Measurements from ENCODE around the gene GSDMA.
A peak's percentile ranks its signal among the peaks of the same experiment; 100 is the strongest.

GSDMA gene

DNA sequence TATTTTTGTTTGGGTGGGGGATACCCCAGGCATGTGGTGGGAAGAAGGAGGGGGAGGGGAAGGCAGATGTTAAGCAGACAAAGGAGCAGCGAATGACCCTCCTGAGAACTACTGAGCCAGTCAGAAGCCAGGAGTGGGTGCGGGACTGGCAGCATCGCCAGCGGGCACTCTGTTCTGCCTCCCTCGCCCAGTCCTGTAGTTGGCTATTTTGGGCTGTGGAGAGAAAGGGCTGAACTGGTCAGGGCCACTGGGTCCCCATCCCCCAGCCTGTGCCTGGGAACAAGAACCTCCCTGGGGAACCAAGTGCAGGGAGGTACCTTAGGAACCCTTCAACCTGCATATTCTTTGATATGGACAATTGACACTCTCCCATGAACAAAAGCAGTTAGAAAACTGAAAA, 28.9 kb upstream of the GSDMA start:
- 90% methylated on average over 5 of the region's 5 CpGs for WGBS
- Histone ChIP-seq H2AK5ac (ENCODE audit: low read length, severe bottlenecking) (no peak overlapping the region), H2BK12ac (ENCODE audit: low read length in 2 of 2) (no peak overlapping the region)

DNA sequence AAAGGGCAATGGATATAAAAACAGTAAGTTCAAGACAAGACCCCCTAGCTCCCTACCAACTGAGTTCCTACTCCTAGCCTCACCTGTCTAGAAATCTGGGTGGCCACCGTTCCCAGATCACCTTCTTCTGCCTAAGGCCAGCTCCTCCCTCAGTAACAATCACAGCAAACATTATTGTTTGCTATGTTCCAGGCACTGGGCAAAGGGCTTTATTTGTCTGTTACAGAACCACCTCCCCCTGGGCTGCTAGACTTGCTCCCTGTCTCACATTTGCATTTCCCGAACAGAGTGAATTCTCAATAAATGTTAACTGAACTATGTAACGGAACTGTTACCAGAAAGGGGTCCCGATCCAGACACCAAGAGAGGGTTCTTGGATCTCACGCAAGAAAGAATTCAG, 28.5 kb upstream of the GSDMA start:
- H3K9me3 ChIP-seq (ENCODE audit: control insufficient read depth, low read length) = no peaks in the 10 kb centered on the region
- no peak overlapping the region for H2BK12ac ChIP-seq (ENCODE audit: low read length in 2 of 2)
- H4K91ac ChIP-seq (ENCODE audit: low read length) = no peak overlapping the region
- no peak for DNase-seq
- no peak overlapping the region for H3K27ac ChIP-seq (ENCODE audit: low read length, poor library complexity, severe bottlenecking)
- no peak overlapping the region for H2BK5ac ChIP-seq (ENCODE audit: low read depth, low read length, poor library complexity, severe bottlenecking)
- H2AK5ac ChIP-seq (ENCODE audit: low read length, severe bottlenecking) = no peak overlapping the region
- WGBS = 88% methylated on average over 5 of the region's 5 CpGs
- no peak overlapping the region for H3K4me2 ChIP-seq (ENCODE audit: low read length, poor library complexity, severe bottlenecking)
- H3K4me1 ChIP-seq (ENCODE audit: control insufficient read depth, insufficient read depth, low read depth, low read length) = peaks cover 6% of the 10 kb centered on the region
- H4K8ac ChIP-seq (ENCODE audit: low read length) = peak overlapping the region; percentile 14
- no peak overlapping the region for H3K14ac ChIP-seq (ENCODE audit: low read length in 2 of 2)
- no peak overlapping the region for H3K4ac ChIP-seq (ENCODE audit: low read depth in 1 of 2, low read length in 2 of 2)
- H2BK15ac ChIP-seq (ENCODE audit: low read depth, poor library complexity, severe bottlenecking) = no peak overlapping the region
- H3K23ac ChIP-seq (ENCODE audit: low read length in 2 of 2) = no peak overlapping the region
- no peak overlapping the region for H2AFZ ChIP-seq (ENCODE audit: low read depth, low read length)
- no peaks in the 10 kb centered on the region for H3K79me1 ChIP-seq (replicated peaks; ENCODE audit: low read length, poor library complexity, severe bottlenecking)
- no peak overlapping the region for H3K18ac ChIP-seq (ENCODE audit: low read depth in 1 of 2, low read length in 2 of 2)
- no peak overlapping the region for H3K4me3 ChIP-seq (ENCODE audit: insufficient read depth in 1 of 2, low read depth in 1 of 2, low read length in 2 of 2)
- H2BK120ac ChIP-seq (ENCODE audit: low read depth, low read length) = no peak overlapping the region
- no peaks in the 10 kb centered on the region for H3K36me3 ChIP-seq (ENCODE audit: control insufficient read depth in 1 of 2, insufficient read depth in 2 of 2, low read depth in 1 of 2, low read length in 2 of 2)
- no peak overlapping the region for H3K9ac ChIP-seq (ENCODE audit: low read length)
- no peaks in the 10 kb centered on the region for H3K27me3 ChIP-seq (ENCODE audit: control insufficient read depth in 1 of 2, insufficient read depth in 1 of 2, low read length in 2 of 2)

More for the DNA sequence above, 28.9 kb upstream of the GSDMA start:
- Histone ChIP-seq H2AFZ (ENCODE audit: low read depth, low read length) (no peak overlapping the region), H3K9me3 (ENCODE audit: control insufficient read depth, low read length) (no peaks in the 10 kb centered on the region), H2BK5ac (ENCODE audit: low read depth, low read length, poor library complexity, severe bottlenecking) (no peak overlapping the region), H3K14ac (ENCODE audit: low read length in 2 of 2) (no peak overlapping the region), H3K9ac (ENCODE audit: low read length) (no peak overlapping the region), H3K79me1 (replicated peaks; ENCODE audit: low read length, poor library complexity, severe bottlenecking) (no peaks in the 10 kb centered on the region), H3K4me2 (ENCODE audit: low read length, poor library complexity, severe bottlenecking) (no peak overlapping the region), H3K4me1 (ENCODE audit: control insufficient read depth, insufficient read depth, low read depth, low read length) (peaks cover 6% of the 10 kb centered on the region), H3K27ac (ENCODE audit: low read length, poor library complexity, severe bottlenecking) (no peak overlapping the region), H3K23ac (ENCODE audit: low read length in 2 of 2) (no peak overlapping the region), H3K36me3 (ENCODE audit: control insufficient read depth in 1 of 2, insufficient read depth in 2 of 2, low read depth in 1 of 2, low read length in 2 of 2) (no peaks in the 10 kb centered on the region), H3K4ac (ENCODE audit: low read depth in 1 of 2, low read length in 2 of 2) (no peak overlapping the region), H3K18ac (ENCODE audit: low read depth in 1 of 2, low read length in 2 of 2) (no peak overlapping the region), H2BK120ac (ENCODE audit: low read depth, low read length) (no peak overlapping the region), H3K27me3 (ENCODE audit: control insufficient read depth in 1 of 2, insufficient read depth in 1 of 2, low read length in 2 of 2) (no peaks in the 10 kb centered on the region), H4K91ac (ENCODE audit: low read length) (no peak overlapping the region), H3K4me3 (ENCODE audit: insufficient read depth in 1 of 2, low read depth in 1 of 2, low read length in 2 of 2) (no peak overlapping the region), H2BK15ac (ENCODE audit: low read depth, poor library complexity, severe bottlenecking) (no peak overlapping the region), H4K8ac (ENCODE audit: low read length) (no peak overlapping the region)
- no peak for DNase-seq

DNA sequence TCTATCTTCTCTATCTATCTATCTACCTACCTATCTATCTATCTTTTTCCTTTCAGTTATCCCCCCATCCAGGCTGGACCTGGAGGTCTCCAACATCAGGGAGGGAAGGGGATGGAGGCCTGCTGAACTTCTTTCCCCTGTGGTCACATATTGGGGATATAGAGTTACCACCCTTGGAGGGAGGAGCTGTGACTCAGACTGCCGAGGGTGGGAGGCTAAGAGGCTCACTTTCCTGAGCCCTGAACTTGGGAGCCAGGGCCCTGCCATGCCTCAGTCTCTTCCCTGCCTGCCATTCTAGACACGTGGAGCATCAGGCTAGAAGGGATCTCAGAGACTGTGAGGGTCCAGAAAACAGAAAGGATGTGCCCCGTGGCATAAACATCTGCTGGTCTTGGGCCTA, 26.9 kb upstream of the GSDMA start:
- H3K23ac ChIP-seq (ENCODE audit: low read length in 2 of 2) = no peak overlapping the region
- H3K4me2 ChIP-seq (ENCODE audit: low read length, poor library complexity, severe bottlenecking) = no peak overlapping the region
- H3K9ac ChIP-seq (ENCODE audit: low read length) = no peak overlapping the region
- no peaks in the 10 kb centered on the region for H3K27me3 ChIP-seq (ENCODE audit: control insufficient read depth in 1 of 2, insufficient read depth in 1 of 2, low read length in 2 of 2)
- H4K8ac ChIP-seq (ENCODE audit: low read length) = no peak overlapping the region
- no peak overlapping the region for H3K4me3 ChIP-seq (ENCODE audit: insufficient read depth in 1 of 2, low read depth in 1 of 2, low read length in 2 of 2)
- no peak overlapping the region for H3K4ac ChIP-seq (ENCODE audit: low read depth in 1 of 2, low read length in 2 of 2)
- H3K14ac ChIP-seq (ENCODE audit: low read length in 2 of 2) = no peak overlapping the region
- no peak overlapping the region for H4K91ac ChIP-seq (ENCODE audit: low read length)
- no peak overlapping the region for H2BK120ac ChIP-seq (ENCODE audit: low read depth, low read length)
- no peak overlapping the region for H3K18ac ChIP-seq (ENCODE audit: low read depth in 1 of 2, low read length in 2 of 2)
- H3K9me3 ChIP-seq (ENCODE audit: control insufficient read depth, low read length) = no peaks in the 10 kb centered on the region
- 49% methylated on average over 3 of the region's 3 CpGs for WGBS
- H3K4me1 ChIP-seq (ENCODE audit: control insufficient read depth, insufficient read depth, low read depth, low read length) = peaks cover 9% of the 10 kb centered on the region
- H2AFZ ChIP-seq (ENCODE audit: low read depth, low read length) = no peak overlapping the region
- no peak overlapping the region for H2AK5ac ChIP-seq (ENCODE audit: low read length, severe bottlenecking)
- H2BK5ac ChIP-seq (ENCODE audit: low read depth, low read length, poor library complexity, severe bottlenecking) = no peak overlapping the region
- no peak overlapping the region for H3K27ac ChIP-seq (ENCODE audit: low read length, poor library complexity, severe bottlenecking)
- H3K79me1 ChIP-seq (replicated peaks; ENCODE audit: low read length, poor library complexity, severe bottlenecking) = no peaks in the 10 kb centered on the region
- DNase-seq = no peak
- no peak overlapping the region for H2BK15ac ChIP-seq (ENCODE audit: low read depth, poor library complexity, severe bottlenecking)
- no peak overlapping the region for H2BK12ac ChIP-seq (ENCODE audit: low read length in 2 of 2)
- no peaks in the 10 kb centered on the region for H3K36me3 ChIP-seq (ENCODE audit: control insufficient read depth in 1 of 2, insufficient read depth in 2 of 2, low read depth in 1 of 2, low read length in 2 of 2)

DNA sequence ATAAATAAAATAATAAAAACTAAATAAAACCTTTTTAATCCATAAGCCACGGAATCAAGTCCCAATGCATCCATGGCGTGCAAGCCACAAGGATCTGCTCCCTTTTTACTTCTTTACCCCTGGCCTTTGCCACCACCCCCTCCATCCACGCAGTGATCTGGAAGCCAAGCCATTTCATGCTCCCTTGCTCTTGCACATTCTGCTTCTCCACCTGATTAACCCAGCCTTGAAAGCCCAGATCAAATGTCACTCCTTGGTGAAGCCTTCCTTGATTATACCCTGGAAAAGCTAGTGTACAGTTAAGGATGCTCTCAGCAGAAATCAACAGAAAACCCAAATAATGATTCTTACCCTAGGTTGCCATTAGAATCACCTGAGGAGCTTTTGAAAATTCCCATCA, 25.4 kb upstream of the GSDMA start:
- H3K27ac ChIP-seq (ENCODE audit: low read length, poor library complexity, severe bottlenecking) = no peak overlapping the region
- H3K9me3 ChIP-seq (ENCODE audit: control insufficient read depth, low read length) = no peaks in the 10 kb centered on the region
- no peak overlapping the region for H2BK5ac ChIP-seq (ENCODE audit: low read depth, low read length, poor library complexity, severe bottlenecking)
- H3K18ac ChIP-seq (ENCODE audit: low read depth in 1 of 2, low read length in 2 of 2) = no peak overlapping the region
- DNase-seq = no peak
- WGBS = 88% methylated on average over 3 of the region's 3 CpGs
- no peak overlapping the region for H2AK5ac ChIP-seq (ENCODE audit: low read length, severe bottlenecking)
- H3K4me2 ChIP-seq (ENCODE audit: low read length, poor library complexity, severe bottlenecking) = no peak overlapping the region
- H3K4me3 ChIP-seq (ENCODE audit: insufficient read depth in 1 of 2, low read depth in 1 of 2, low read length in 2 of 2) = no peak overlapping the region
- no peak overlapping the region for H3K14ac ChIP-seq (ENCODE audit: low read length in 2 of 2)
- H3K23ac ChIP-seq (ENCODE audit: low read length in 2 of 2) = no peak overlapping the region
- no peak overlapping the region for H2BK12ac ChIP-seq (ENCODE audit: low read length in 2 of 2)
- no peaks in the 10 kb centered on the region for H3K36me3 ChIP-seq (ENCODE audit: control insufficient read depth in 1 of 2, insufficient read depth in 2 of 2, low read depth in 1 of 2, low read length in 2 of 2)
- peaks cover 9% of the 10 kb centered on the region for H3K4me1 ChIP-seq (ENCODE audit: control insufficient read depth, insufficient read depth, low read depth, low read length)
- H2BK15ac ChIP-seq (ENCODE audit: low read depth, poor library complexity, severe bottlenecking) = no peak overlapping the region
- no peak overlapping the region for H3K9ac ChIP-seq (ENCODE audit: low read length)
- H3K79me1 ChIP-seq (replicated peaks; ENCODE audit: low read length, poor library complexity, severe bottlenecking) = no peaks in the 10 kb centered on the region
- H3K4ac ChIP-seq (ENCODE audit: low read depth in 1 of 2, low read length in 2 of 2) = no peak overlapping the region
- H2AFZ ChIP-seq (ENCODE audit: low read depth, low read length) = no peak overlapping the region
- peaks cover 0 to 2% of the 10 kb centered on the region in 2 experiments for H3K27me3 ChIP-seq (ENCODE audit: control insufficient read depth in 1 of 2, insufficient read depth in 1 of 2, low read length in 2 of 2)
- H4K91ac ChIP-seq (ENCODE audit: low read length) = no peak overlapping the region
- H2BK120ac ChIP-seq (ENCODE audit: low read depth, low read length) = no peak overlapping the region
- H4K8ac ChIP-seq (ENCODE audit: low read length) = no peak overlapping the region
